ENCODE results near the gene MX1. TPM values are rescaled to one million over a fixed set of nuclear protein-coding genes. Genes with fewer than 3 reads are reported as not detected.

MX1 gene
- total and polyA plus RNA-seq, 2 experiments from 2014 or later, result 2.1 to 6.5 TPM

DNA sequence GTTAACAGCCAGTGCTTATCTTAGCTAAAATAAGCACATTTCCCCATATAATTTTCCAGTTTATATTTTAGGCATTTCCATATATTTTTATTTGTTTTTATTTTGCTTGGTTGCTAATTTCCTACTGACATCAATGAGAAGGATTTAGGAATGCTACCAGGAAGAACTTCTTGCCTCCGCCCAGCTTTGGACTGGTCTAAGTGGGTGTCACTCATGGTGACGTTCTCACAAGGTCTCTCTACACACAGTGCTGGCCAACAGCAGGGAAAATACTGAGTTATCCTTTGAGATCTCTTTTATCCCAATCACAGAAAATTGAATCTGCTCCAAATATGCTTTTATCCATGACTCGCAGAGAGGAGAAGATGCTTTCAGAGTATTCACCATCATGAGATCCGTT lies 13.2 kb downstream of the MX1 start (continued):
- TF ChIP-seq, protein P1, sequence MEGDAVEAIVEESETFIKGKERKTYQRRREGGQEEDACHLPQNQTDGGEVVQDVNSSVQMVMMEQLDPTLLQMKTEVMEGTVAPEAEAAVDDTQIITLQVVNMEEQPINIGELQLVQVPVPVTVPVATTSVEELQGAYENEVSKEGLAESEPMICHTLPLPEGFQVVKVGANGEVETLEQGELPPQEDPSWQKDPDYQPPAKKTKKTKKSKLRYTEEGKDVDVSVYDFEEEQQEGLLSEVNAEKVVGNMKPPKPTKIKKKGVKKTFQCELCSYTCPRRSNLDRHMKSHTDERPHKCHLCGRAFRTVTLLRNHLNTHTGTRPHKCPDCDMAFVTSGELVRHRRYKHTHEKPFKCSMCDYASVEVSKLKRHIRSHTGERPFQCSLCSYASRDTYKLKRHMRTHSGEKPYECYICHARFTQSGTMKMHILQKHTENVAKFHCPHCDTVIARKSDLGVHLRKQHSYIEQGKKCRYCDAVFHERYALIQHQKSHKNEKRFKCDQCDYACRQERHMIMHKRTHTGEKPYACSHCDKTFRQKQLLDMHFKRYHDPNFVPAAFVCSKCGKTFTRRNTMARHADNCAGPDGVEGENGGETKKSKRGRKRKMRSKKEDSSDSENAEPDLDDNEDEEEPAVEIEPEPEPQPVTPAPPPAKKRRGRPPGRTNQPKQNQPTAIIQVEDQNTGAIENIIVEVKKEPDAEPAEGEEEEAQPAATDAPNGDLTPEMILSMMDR (conservative IDR thresholded peaks at IDR 0.05; ENCODE audit: low read depth in 2 of 2), result no peak
- no peak for TF ChIP-seq EZH2 (IDR thresholded peaks at IDR 0.05; ENCODE audit: low read depth, unreplicated experiment)

DNA sequence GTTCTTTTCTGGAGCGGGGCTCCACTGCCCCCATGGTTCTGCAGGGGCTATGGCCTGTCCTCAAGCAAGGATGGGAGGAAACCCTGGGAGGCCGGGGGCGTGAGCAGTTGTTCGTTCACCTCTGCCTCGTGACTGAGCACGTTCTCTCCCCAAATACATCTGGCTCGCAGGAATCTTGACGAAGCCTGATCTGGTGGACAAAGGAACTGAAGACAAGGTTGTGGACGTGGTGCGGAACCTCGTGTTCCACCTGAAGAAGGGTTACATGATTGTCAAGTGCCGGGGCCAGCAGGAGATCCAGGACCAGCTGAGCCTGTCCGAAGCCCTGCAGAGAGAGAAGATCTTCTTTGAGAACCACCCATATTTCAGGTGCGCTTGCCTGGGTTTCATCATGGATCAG lies 15.5 kb downstream of the MX1 start:
- DNase-seq (ENCODE audit: low spot score) (no peak), ATAC-seq (no peak)
- Mint-ChIP-seq H3K27me3 (ENCODE audit: insufficient read depth, low read depth, poor library complexity) (peaks cover 4% of the 10 kb centered on the region), H3K36me3 (ENCODE audit: low read depth) (peaks cover 5% of the 10 kb centered on the region), H3K4me3 (no peak overlapping the region), H3K27ac (no peak overlapping the region), H3K4me1 (peaks cover 8% of the 10 kb centered on the region; the same call in 1 of the 3 replicates), H3K9me3 (no peaks in the 10 kb centered on the region)
- H2AFZ ChIP-seq, result no peak overlapping the region
- no peaks in the 10 kb centered on the region for H3K9me2 ChIP-seq (ENCODE audit: insufficient read depth)
- H4K20me1 ChIP-seq (replicated peaks; ENCODE audit: insufficient read depth), result no peaks in the 10 kb centered on the region
- no peaks in the 10 kb centered on the region for H3K27me3 ChIP-seq (ENCODE audit: insufficient read depth)
- H3F3A ChIP-seq (replicated peaks; ENCODE audit: low read depth), result no peaks in the 10 kb centered on the region
- no peak overlapping the region for H3K4me2 ChIP-seq
- H3K4me3 ChIP-seq, result no peak overlapping the region
- no peaks in the 10 kb centered on the region for H3K4me1 ChIP-seq (ENCODE audit: insufficient read depth)
- H3K27ac ChIP-seq (ENCODE audit: low read depth), result no peak overlapping the region
- no peaks in the 10 kb centered on the region for H3K79me2 ChIP-seq (replicated peaks; ENCODE audit: insufficient read depth)
- no peaks in the 10 kb centered on the region for H3K36me3 ChIP-seq (ENCODE audit: insufficient read depth)
- TF ChIP-seq, protein P2, sequence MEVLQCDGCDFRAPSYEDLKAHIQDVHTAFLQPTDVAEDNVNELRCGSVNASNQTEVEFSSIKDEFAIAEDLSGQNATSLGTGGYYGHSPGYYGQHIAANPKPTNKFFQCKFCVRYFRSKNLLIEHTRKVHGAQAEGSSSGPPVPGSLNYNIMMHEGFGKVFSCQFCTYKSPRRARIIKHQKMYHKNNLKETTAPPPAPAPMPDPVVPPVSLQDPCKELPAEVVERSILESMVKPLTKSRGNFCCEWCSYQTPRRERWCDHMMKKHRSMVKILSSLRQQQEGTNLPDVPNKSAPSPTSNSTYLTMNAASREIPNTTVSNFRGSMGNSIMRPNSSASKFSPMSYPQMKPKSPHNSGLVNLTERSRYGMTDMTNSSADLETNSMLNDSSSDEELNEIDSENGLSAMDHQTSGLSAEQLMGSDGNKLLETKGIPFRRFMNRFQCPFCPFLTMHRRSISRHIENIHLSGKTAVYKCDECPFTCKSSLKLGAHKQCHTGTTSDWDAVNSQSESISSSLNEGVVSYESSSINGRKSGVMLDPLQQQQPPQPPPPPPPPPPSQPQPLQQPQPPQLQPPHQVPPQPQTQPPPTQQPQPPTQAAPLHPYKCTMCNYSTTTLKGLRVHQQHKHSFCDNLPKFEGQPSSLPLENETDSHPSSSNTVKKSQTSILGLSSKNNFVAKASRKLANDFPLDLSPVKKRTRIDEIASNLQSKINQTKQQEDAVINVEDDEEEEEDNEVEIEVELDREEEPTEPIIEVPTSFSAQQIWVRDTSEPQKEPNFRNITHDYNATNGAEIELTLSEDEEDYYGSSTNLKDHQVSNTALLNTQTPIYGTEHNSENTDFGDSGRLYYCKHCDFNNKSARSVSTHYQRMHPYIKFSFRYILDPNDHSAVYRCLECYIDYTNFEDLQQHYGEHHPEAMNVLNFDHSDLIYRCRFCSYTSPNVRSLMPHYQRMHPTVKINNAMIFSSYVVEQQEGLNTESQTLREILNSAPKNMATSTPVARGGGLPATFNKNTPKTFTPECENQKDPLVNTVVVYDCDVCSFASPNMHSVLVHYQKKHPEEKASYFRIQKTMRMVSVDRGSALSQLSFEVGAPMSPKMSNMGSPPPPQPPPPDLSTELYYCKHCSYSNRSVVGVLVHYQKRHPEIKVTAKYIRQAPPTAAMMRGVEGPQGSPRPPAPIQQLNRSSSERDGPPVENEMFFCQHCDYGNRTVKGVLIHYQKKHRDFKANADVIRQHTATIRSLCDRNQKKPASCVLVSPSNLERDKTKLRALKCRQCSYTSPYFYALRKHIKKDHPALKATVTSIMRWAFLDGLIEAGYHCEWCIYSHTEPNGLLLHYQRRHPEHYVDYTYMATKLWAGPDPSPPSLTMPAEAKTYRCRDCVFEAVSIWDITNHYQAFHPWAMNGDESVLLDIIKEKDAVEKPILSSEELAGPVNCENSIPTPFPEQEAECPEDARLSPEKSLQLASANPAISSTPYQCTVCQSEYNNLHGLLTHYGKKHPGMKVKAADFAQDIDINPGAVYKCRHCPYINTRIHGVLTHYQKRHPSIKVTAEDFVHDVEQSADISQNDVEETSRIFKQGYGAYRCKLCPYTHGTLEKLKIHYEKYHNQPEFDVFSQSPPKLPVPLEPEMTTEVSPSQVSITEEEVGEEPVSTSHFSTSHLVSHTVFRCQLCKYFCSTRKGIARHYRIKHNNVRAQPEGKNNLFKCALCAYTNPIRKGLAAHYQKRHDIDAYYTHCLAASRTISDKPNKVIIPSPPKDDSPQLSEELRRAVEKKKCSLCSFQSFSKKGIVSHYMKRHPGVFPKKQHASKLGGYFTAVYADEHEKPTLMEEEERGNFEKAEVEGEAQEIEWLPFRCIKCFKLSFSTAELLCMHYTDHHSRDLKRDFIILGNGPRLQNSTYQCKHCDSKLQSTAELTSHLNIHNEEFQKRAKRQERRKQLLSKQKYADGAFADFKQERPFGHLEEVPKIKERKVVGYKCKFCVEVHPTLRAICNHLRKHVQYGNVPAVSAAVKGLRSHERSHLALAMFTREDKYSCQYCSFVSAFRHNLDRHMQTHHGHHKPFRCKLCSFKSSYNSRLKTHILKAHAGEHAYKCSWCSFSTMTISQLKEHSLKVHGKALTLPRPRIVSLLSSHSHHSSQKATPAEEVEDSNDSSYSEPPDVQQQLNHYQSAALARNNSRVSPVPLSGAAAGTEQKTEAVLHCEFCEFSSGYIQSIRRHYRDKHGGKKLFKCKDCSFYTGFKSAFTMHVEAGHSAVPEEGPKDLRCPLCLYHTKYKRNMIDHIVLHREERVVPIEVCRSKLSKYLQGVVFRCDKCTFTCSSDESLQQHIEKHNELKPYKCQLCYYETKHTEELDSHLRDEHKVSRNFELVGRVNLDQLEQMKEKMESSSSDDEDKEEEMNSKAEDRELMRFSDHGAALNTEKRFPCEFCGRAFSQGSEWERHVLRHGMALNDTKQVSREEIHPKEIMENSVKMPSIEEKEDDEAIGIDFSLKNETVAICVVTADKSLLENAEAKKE (CRISPR knock-in tag; IDR thresholded peaks at IDR 0.05), result no peak
- TF ChIP-seq STAT1 (IDR thresholded peaks at IDR 0.05; ENCODE audit: unreplicated experiment) (no peak), JUNB (IDR thresholded peaks at IDR 0.05; ENCODE audit: unreplicated experiment) (no peak), ZNF114 (CRISPR knock-in tag; IDR thresholded peaks at IDR 0.05) (no peak), NANOG (IDR thresholded peaks at IDR 0.05; ENCODE audit: borderline replicate concordance) (no peak), EZH2 (IDR thresholded peaks at IDR 0.05; ENCODE audit: low read depth, unreplicated experiment) (no peak), EZH2phosphoT487 (IDR thresholded peaks at IDR 0.05; ENCODE audit: unreplicated experiment) (no peak)
- TF ChIP-seq, protein P3, sequence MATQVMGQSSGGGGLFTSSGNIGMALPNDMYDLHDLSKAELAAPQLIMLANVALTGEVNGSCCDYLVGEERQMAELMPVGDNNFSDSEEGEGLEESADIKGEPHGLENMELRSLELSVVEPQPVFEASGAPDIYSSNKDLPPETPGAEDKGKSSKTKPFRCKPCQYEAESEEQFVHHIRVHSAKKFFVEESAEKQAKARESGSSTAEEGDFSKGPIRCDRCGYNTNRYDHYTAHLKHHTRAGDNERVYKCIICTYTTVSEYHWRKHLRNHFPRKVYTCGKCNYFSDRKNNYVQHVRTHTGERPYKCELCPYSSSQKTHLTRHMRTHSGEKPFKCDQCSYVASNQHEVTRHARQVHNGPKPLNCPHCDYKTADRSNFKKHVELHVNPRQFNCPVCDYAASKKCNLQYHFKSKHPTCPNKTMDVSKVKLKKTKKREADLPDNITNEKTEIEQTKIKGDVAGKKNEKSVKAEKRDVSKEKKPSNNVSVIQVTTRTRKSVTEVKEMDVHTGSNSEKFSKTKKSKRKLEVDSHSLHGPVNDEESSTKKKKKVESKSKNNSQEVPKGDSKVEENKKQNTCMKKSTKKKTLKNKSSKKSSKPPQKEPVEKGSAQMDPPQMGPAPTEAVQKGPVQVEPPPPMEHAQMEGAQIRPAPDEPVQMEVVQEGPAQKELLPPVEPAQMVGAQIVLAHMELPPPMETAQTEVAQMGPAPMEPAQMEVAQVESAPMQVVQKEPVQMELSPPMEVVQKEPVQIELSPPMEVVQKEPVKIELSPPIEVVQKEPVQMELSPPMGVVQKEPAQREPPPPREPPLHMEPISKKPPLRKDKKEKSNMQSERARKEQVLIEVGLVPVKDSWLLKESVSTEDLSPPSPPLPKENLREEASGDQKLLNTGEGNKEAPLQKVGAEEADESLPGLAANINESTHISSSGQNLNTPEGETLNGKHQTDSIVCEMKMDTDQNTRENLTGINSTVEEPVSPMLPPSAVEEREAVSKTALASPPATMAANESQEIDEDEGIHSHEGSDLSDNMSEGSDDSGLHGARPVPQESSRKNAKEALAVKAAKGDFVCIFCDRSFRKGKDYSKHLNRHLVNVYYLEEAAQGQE (IDR thresholded peaks at IDR 0.05; ENCODE audit: unreplicated experiment), result no peak
- TF ChIP-seq, protein P1 (conservative IDR thresholded peaks at IDR 0.05; ENCODE audit: low read depth in 2 of 2), result no peak
- TF ChIP-seq, protein P4, sequence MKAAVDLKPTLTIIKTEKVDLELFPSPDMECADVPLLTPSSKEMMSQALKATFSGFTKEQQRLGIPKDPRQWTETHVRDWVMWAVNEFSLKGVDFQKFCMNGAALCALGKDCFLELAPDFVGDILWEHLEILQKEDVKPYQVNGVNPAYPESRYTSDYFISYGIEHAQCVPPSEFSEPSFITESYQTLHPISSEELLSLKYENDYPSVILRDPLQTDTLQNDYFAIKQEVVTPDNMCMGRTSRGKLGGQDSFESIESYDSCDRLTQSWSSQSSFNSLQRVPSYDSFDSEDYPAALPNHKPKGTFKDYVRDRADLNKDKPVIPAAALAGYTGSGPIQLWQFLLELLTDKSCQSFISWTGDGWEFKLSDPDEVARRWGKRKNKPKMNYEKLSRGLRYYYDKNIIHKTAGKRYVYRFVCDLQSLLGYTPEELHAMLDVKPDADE (IDR thresholded peaks at IDR 0.05), result no peak
